GM12872 (cell line): Measurements from ENCODE around the gene SLC46A3.

Experiments
- CTCF ChIP-seq: IDR thresholded peaks from 3 replicates; pipeline ENCODE4 v1.5.1; 2011; ENCODE audit warnings: low read depth, mild to moderate bottlenecking, low read length, moderate library complexity; ENCODE audit not compliant: insufficient read depth

The SLC46A3 gene

GRCh38 chr13:28728642-28729041 lies 9.9 kb upstream of the SLC46A3 start:
- TF ChIP-seq CTCF: no peak

- TF ChIP-seq CTCF: no peak
Observed at GRCh38 chr13:28725046-28725610, 6.4 kb upstream of the SLC46A3 start.

- TF ChIP-seq CTCF: no peak
Observed at GRCh38 chr13:28723806-28724205, 5.0 kb upstream of the SLC46A3 start.

GRCh38 chr13:28719227-28720055 lies 671 bp upstream of the SLC46A3 start:
- no peak for TF ChIP-seq CTCF

GRCh38 chr13:28718196-28718542 lies 601 bp downstream of the SLC46A3 start:
- no peak for TF ChIP-seq CTCF

- TF ChIP-seq CTCF: no peak
Observed at GRCh38 chr13:28717170-28717569, 1.6 kb downstream of the SLC46A3 start.

- TF ChIP-seq CTCF: no peak
Observed at GRCh38 chr13:28716511-28716910, 2.3 kb downstream of the SLC46A3 start.
